ENCODE results near the gene ACTR3. TPM values are rescaled to one million over a fixed set of nuclear protein-coding genes. Genes with fewer than 3 reads are reported as not detected.
"Not testable (repeated sequence)": the region's sequence is repeated elsewhere in the genome, so short reads cannot be mapped to it uniquely, and the experiment has no call there.

ACTR3 gene
- polyA plus RNA-seq (2013, experiment 1 of 2) = 138 TPM
- 141 TPM for polyA plus RNA-seq (2013, experiment 2 of 2)

DNA sequence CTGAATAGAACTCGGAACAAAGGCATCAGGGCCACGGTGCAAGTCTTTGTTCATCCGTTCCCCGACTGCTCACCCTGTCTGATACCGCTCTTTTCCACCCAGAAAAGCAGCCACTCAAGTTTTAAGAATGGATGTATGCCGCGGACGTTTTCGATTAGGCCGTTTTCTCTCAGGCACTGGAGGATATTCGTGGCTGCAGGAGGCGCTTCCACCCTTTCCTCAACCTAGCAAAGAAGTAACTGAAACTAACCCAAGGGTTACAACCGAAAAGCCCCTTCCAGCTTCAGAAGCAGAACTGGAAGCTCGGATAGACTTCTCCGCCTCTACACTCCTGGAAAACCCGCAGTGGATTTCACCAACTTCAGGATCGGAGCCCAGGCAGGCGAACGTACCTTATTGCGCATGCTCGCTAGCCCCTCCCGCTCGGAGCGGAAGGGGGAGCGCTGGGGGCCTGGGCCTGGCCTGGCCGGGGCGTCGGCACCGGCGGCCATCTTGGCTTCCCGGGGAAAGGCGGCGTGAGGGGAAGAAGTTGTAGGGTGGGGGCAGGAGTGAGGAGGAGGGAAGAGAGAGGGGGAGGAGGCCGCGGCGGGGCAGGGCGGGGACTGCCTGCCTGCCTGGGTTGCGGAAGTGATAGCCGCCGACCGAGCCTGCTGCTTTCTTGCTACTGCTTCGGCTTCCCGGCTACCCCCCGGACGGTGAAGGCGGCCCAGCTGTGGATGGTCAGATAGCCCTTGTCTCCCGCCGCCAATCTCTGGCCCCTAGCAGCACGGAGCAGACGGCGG is at the start of gene ACTR3:
ACTR3 (plus strand) TSS at position 619 of the 782 bp plus-strand sequence. CDS start 191 bp downstream, outside the sequence.
- Histone ChIP-seq H3K4me3 (ENCODE audit: extremely low read depth, insufficient read depth, low read length, poor library complexity, severe bottlenecking) (peak within 1 kb of the TSS; percentile 98), H3K9me3 (ENCODE audit: control insufficient read depth, low read length) (no peaks in the 10 kb centered on the region), H3K27ac (ENCODE audit: low read depth, low read length, severe bottlenecking) (peak within 1 kb of the TSS; percentile 99), H3K4me1 (ENCODE audit: control insufficient read depth, insufficient read depth, low read length, poor library complexity, severe bottlenecking) (peaks cover 27% of the 10 kb centered on the region), H3K36me3 (ENCODE audit: control insufficient read depth, insufficient read depth, low read length) (peaks cover 14% of the 10 kb centered on the region)
- 0 to 1% methylated on average over 40 to 47 of the region's 51 CpGs for WGBS, 2 experiments (ENCODE audit: insufficient coverage in 2 of 2)

DNA sequence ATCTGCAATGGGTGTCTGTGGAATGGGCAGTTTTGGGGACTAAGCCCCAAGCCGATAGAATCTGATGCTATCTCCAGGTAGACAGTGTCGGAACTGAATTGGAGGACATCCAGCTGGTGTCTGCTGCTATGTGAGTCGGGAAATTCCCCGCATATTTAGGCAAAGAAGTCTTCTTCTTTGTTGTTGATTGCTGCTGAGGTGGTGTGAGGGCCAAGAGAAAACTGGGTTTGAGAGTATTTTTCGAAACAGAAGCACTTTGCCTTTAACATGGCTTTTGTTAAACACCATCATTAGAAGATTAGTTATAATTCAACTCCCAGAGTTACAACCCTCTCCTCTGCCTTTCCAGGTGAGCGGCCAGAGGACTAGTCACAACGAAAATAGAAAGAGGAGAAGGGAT is 49.4 kb upstream of the ACTR3 start:
- no peak overlapping the region for H3K4me3 ChIP-seq (ENCODE audit: extremely low read depth, insufficient read depth, low read length, poor library complexity, severe bottlenecking)
- H3K4me1 ChIP-seq (ENCODE audit: control insufficient read depth, insufficient read depth, low read length, poor library complexity, severe bottlenecking) = peaks cover 5% of the 10 kb centered on the region
- H3K9me3 ChIP-seq (ENCODE audit: control insufficient read depth, low read length) = no peaks in the 10 kb centered on the region
- 67 to 77% methylated on average over 4 to 5 of the region's 7 CpGs for WGBS, 2 experiments (ENCODE audit: insufficient coverage in 2 of 2)
- no peaks in the 10 kb centered on the region for H3K36me3 ChIP-seq (ENCODE audit: control insufficient read depth, insufficient read depth, low read length)
- no peak overlapping the region for H3K27ac ChIP-seq (ENCODE audit: low read depth, low read length, severe bottlenecking)

DNA sequence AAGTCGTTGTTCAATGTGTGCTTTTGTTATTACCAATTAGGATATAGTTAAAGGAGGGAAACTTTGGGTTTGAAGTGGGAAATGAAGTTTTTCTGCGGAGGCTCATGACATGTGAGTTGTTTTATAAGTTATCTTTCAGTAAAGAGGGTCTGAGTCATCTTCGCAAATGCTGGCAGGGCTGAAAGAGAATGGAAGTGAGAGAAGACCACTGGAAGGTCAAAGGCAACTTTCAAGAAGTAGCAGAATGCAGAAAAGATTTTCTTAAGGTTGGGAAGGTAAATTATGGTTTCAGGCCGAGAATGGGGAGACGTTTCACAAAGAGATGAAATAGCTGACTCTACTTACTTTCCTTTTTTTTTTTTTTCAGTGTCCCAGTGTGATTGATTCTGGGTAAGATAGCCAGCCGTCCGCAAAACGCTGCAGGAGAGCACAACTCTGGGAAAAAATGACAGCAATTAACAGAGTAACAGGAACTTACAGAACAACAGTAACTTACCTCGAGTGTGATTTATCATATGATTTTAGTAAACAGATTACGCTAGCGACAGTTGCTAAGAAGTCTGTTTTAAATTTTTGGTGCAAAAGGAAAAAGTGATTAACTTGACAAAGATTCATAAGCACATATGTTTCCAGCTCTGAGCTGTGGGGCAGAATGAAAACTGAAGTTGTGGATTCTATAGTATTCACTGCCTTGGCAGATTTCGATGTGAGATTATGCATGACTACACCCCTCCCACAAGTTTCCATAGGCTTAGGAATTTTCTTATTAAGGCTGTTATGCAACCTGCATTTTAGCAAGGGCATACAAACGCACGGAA is 46.8 kb upstream of the ACTR3 start:
- no peak overlapping the region for H3K4me3 ChIP-seq (ENCODE audit: extremely low read depth, insufficient read depth, low read length, poor library complexity, severe bottlenecking)
- H3K9me3 ChIP-seq (ENCODE audit: control insufficient read depth, low read length) = peaks cover 5% of the 10 kb centered on the region
- WGBS, 2 experiments (ENCODE audit: insufficient coverage in 2 of 2) = 88 to 91% methylated on average over 5 to 6 of the region's 14 CpGs
- H3K27ac ChIP-seq (ENCODE audit: low read depth, low read length, severe bottlenecking) = no peak overlapping the region
- peaks cover 5% of the 10 kb centered on the region for H3K4me1 ChIP-seq (ENCODE audit: control insufficient read depth, insufficient read depth, low read length, poor library complexity, severe bottlenecking)
- no peaks in the 10 kb centered on the region for H3K36me3 ChIP-seq (ENCODE audit: control insufficient read depth, insufficient read depth, low read length)

DNA sequence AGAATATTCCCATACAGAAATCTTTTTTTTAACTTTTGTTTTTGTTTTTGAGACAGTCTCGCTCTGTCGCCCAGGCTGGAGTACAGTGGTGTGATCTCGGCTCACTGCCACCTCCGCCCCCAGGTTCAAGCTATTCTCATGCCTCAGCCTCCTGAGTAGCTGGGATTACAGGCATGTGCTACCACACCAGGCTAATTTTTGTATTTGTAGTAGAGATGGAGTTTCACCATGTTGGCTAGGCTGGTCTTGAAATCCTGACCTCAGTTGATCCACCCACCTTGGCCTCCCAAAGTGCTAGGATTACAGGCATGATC is 46.2 kb upstream of the ACTR3 start:
- H3K9me3 ChIP-seq (ENCODE audit: control insufficient read depth, low read length); H3K27ac ChIP-seq (ENCODE audit: low read depth, low read length, severe bottlenecking); H3K4me3 ChIP-seq (ENCODE audit: extremely low read depth, insufficient read depth, low read length, poor library complexity, severe bottlenecking); H3K36me3 ChIP-seq (ENCODE audit: control insufficient read depth, insufficient read depth, low read length); H3K4me1 ChIP-seq (ENCODE audit: control insufficient read depth, insufficient read depth, low read length, poor library complexity, severe bottlenecking): not testable (repeated sequence)
- 90 to 100% methylated on average over 1 to 2 of the region's 4 CpGs for WGBS, 2 experiments (ENCODE audit: insufficient coverage in 2 of 2)

DNA sequence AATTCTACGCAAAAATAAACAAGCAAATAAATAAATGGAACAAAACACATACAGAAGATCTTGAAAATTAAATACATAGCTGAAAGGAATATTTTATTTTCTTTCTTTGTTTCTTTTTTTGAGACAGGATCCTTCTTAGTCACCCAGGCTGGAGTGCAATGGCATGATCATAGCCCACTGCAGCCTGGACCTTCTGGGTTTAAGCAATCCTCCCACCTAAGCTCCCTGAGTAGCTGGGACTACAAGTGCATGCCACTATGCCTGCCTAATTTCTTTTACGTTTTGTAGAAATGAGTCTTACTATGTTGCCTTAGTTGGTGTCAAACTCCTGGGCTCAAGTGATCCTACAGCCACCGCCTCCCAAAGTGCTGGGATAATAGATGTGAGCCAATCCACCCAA is 44.6 kb upstream of the ACTR3 start:
- whole genome bisulfite sequencing, 2 experiments (ENCODE audit: insufficient coverage in 2 of 2) = no CpG with 5 or more reads among the region's 3 CpGs
- Histone ChIP-seq H3K9me3 (ENCODE audit: control insufficient read depth, low read length) (peaks cover 5% of the 10 kb centered on the region), H3K4me3 (ENCODE audit: extremely low read depth, insufficient read depth, low read length, poor library complexity, severe bottlenecking) (no peak overlapping the region), H3K4me1 (ENCODE audit: control insufficient read depth, insufficient read depth, low read length, poor library complexity, severe bottlenecking) (peaks cover 5% of the 10 kb centered on the region), H3K36me3 (ENCODE audit: control insufficient read depth, insufficient read depth, low read length) (no peaks in the 10 kb centered on the region), H3K27ac (ENCODE audit: low read depth, low read length, severe bottlenecking) (no peak overlapping the region)

DNA sequence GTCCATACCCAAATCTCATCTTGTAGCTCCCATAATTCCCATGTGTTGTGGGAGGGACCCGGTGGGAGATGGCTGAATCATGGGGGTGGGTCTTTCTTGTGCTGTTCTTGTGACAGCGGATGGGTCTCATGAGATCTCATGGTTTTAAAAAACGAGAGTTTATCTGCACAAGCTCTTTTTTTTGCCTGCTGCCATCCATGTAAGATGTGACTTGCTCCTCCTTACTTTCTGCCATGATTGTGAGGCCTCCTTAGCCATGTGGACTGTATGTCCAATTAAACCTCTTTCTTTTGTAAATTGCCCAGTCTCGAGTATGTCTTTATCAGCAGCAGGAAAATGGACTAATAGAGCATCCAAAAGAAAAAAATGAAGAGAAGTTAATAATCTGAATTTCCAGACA is 44.1 kb upstream of the ACTR3 start:
- H3K27ac ChIP-seq (ENCODE audit: low read depth, low read length, severe bottlenecking); H3K4me3 ChIP-seq (ENCODE audit: extremely low read depth, insufficient read depth, low read length, poor library complexity, severe bottlenecking); H3K4me1 ChIP-seq (ENCODE audit: control insufficient read depth, insufficient read depth, low read length, poor library complexity, severe bottlenecking); H3K9me3 ChIP-seq (ENCODE audit: control insufficient read depth, low read length); H3K36me3 ChIP-seq (ENCODE audit: control insufficient read depth, insufficient read depth, low read length): not testable (repeated sequence)
- WGBS, 2 experiments (ENCODE audit: insufficient coverage in 2 of 2) = 79 to 86% methylated on average over 2 of the region's 4 CpGs

DNA sequence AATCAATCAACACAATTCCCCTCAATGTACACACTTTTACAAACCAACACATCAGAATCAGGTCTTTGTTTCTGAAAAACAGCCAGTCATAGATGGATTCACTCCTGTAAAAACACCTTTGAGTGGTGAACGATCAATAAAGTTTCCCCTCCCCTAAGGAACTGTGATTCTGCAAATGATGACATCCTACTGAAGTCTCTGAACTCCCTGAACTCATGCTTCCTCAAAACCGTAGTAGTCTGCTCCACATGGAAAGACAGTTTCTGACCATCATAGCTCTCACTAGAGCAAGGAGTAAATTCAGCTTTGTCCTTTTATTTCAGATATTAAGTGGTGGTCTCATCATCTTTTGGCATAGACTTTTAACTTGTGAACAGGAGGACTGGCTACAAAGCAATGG is 43.5 kb upstream of the ACTR3 start:
- Histone ChIP-seq H3K9me3 (ENCODE audit: control insufficient read depth, low read length) (peaks cover 5% of the 10 kb centered on the region), H3K36me3 (ENCODE audit: control insufficient read depth, insufficient read depth, low read length) (no peaks in the 10 kb centered on the region), H3K4me1 (ENCODE audit: control insufficient read depth, insufficient read depth, low read length, poor library complexity, severe bottlenecking) (peaks cover 5% of the 10 kb centered on the region), H3K4me3 (ENCODE audit: extremely low read depth, insufficient read depth, low read length, poor library complexity, severe bottlenecking) (no peak overlapping the region), H3K27ac (ENCODE audit: low read depth, low read length, severe bottlenecking) (no peak overlapping the region)
- 100% methylated on average over 1 to 2 of the region's 2 CpGs for WGBS, 2 experiments (ENCODE audit: insufficient coverage in 2 of 2)

DNA sequence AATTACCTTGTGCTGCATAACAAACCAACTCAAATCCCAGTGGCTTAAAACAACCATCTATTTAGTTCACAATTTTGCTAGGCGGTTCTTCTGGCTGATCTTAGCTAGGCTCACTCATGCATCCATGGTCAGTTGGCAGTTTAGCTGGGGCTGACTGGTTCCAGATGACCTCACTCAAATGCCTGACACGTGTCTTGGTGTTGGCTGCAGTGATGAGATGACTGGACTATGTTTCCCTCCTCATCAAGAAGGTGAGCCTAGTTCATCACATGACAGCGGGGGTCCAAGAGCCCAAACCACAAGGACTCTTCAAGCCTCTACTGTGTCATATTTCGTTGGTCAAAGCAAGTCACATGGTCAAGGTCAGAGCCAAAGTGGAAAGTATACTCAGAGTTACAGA is 42.7 kb upstream of the ACTR3 start:
- WGBS, 2 experiments (ENCODE audit: insufficient coverage in 2 of 2) = 92 to 96% methylated on average over 4 of the region's 4 CpGs

DNA sequence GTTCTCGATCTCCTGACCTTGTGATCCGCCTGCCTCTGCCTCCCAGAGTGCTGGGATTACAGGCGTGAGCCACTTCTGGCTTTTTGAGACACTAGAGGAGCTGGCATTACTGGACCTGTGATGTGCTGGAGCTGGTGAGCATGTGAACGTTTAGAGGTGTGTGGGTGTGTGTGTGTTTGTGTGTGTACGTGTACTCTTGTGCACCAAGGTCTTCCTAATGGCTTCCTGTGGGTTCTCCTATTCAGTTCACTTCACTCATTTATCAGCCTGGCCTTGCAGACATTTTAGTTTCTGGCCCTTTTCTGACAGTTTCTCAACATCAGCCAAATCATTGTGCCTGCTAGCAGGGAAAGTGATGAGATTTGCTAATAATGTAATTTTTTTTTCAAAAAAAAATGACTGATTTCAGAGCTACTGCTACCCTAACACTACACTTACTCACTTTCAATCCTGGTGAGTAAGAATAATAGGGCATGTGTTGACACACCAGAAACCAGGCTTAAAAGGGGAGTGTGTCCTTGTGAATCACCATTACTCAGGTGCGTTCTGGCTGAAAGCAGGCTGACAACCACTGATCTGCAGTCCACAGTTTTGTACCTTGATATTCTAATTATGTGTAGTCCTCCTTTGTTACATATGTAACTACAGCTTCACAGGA is 41.0 kb upstream of the ACTR3 start:
- H3K27ac ChIP-seq (ENCODE audit: low read depth, low read length, severe bottlenecking) = no peak overlapping the region
- peaks cover 5% of the 10 kb centered on the region for H3K9me3 ChIP-seq (ENCODE audit: control insufficient read depth, low read length)
- H3K4me1 ChIP-seq (ENCODE audit: control insufficient read depth, insufficient read depth, low read length, poor library complexity, severe bottlenecking) = no peaks in the 10 kb centered on the region
- no peaks in the 10 kb centered on the region for H3K36me3 ChIP-seq (ENCODE audit: control insufficient read depth, insufficient read depth, low read length)
- no peak overlapping the region for H3K4me3 ChIP-seq (ENCODE audit: extremely low read depth, insufficient read depth, low read length, poor library complexity, severe bottlenecking)
- WGBS, 2 experiments (ENCODE audit: insufficient coverage in 2 of 2) = 84 to 95% methylated on average over 3 to 4 of the region's 6 CpGs

More for the DNA sequence above, 42.7 kb upstream of the ACTR3 start:
- peaks cover 5% of the 10 kb centered on the region for H3K9me3 ChIP-seq (ENCODE audit: control insufficient read depth, low read length)
- H3K4me1 ChIP-seq (ENCODE audit: control insufficient read depth, insufficient read depth, low read length, poor library complexity, severe bottlenecking) = peaks cover 5% of the 10 kb centered on the region
- no peaks in the 10 kb centered on the region for H3K36me3 ChIP-seq (ENCODE audit: control insufficient read depth, insufficient read depth, low read length)
- H3K27ac ChIP-seq (ENCODE audit: low read depth, low read length, severe bottlenecking) = no peak overlapping the region
- no peak overlapping the region for H3K4me3 ChIP-seq (ENCODE audit: extremely low read depth, insufficient read depth, low read length, poor library complexity, severe bottlenecking)

DNA sequence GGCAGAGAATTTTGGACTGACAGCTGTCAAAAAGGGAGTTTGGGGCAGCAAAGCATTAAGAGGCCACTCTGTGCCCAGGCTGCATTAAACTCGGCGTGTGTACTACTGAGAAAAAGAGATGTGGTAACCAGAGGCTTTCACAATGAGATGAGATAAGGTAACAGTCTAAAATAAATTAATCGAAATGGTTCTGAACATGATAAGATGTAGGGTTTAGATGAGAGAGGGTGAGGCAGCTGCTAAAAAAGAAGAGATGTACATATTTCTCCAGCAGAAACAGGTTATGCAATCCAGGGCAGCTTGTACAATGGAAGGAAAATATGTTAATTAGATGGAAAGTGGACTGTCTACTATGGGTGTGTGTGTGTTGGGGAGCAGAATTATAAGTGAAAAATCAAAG is 39.2 kb upstream of the ACTR3 start:
- H3K36me3 ChIP-seq (ENCODE audit: control insufficient read depth, insufficient read depth, low read length) = no peaks in the 10 kb centered on the region
- no peak overlapping the region for H3K27ac ChIP-seq (ENCODE audit: low read depth, low read length, severe bottlenecking)
- H3K4me1 ChIP-seq (ENCODE audit: control insufficient read depth, insufficient read depth, low read length, poor library complexity, severe bottlenecking) = no peaks in the 10 kb centered on the region
- H3K4me3 ChIP-seq (ENCODE audit: extremely low read depth, insufficient read depth, low read length, poor library complexity, severe bottlenecking) = no peak overlapping the region
- WGBS, 2 experiments (ENCODE audit: insufficient coverage in 2 of 2) = 88 to 92% methylated on average over 3 of the region's 3 CpGs
- peaks cover 5% of the 10 kb centered on the region for H3K9me3 ChIP-seq (ENCODE audit: control insufficient read depth, low read length)

All from mesodermal cell (in vitro differentiated cells).